HepG2 (cell line): Measurements from ENCODE around the gene LUC7L. TPM values are rescaled to one million over a fixed set of nuclear protein-coding genes. Genes with fewer than 3 reads are reported as not detected.

Source experiments
- ARHGAP35 ChIP-seq: sonication (generic); formaldehyde crosslinking; IDR thresholded peaks from 2 replicates; pipeline ENCODE4 v1.9.0; 2022; ENCODE audit warnings: mild to moderate bottlenecking, inconsistent platforms, moderate library complexity, missing genetic modification reagents, borderline replicate concordance
- KLF11 ChIP-seq: IDR thresholded peaks from 2 replicates; pipeline ENCODE4 v1.6.1; 2016; ENCODE audit warnings: missing compliant biosample characterization
- MEIS1 ChIP-seq: sonication (generic); formaldehyde crosslinking; IDR thresholded peaks from 2 replicates; pipeline ENCODE4 v1.9.0; 2021; ENCODE audit warnings: mild to moderate bottlenecking, missing genetic modification reagents, moderate library complexity, borderline replicate concordance
- POGZ ChIP-seq: sonication (generic); formaldehyde crosslinking; IDR thresholded peaks from 2 replicates; pipeline ENCODE4 v1.4.0; 2020; ENCODE audit warnings: mild to moderate bottlenecking, missing genetic modification reagents
- PTBP1 ChIP-seq: fragments of 200-400 bp; formaldehyde crosslinking; IDR thresholded peaks from 2 replicates; pipeline ENCODE4 v1.6.1; 2018; ENCODE audit warnings: low read length, low read depth; ENCODE audit not compliant: poor library complexity, severe bottlenecking
- ZNF251 ChIP-seq: sonication (generic); formaldehyde crosslinking; IDR thresholded peaks from 2 replicates; pipeline ENCODE4 v1.9.0; 2021; ENCODE audit warnings: mild to moderate bottlenecking, missing genetic modification reagents
- ZNF558 ChIP-seq: sonication (generic); formaldehyde crosslinking; IDR thresholded peaks from 2 replicates; pipeline ENCODE4 v1.9.0; 2022; ENCODE audit warnings: mild to moderate bottlenecking, missing genetic modification reagents, borderline replicate concordance
- ZNF660 ChIP-seq: sonication (generic); formaldehyde crosslinking; IDR thresholded peaks from 2 replicates; pipeline ENCODE4 v1.5.1; 2020; ENCODE audit warnings: mild to moderate bottlenecking, low read depth, missing genetic modification reagents, borderline replicate concordance
- ZSCAN22 ChIP-seq: sonication (generic); formaldehyde crosslinking; IDR thresholded peaks from 2 replicates; pipeline ENCODE4 v1.4.0; 2020; ENCODE audit warnings: mild to moderate bottlenecking, missing genetic modification reagents
- polyA plus RNA-seq, 8 experiments: library from polyadenylated mRNA; depleted of rRNA in 3 of 8; stranded (reverse) in 7 of 8; unstranded in 1 of 8; fragments of >200 nt; fragmentation: Illumina TruSeq in 4 of 8; extraction: Trizol in 4 of 8; gene quantifications; 2 replicates each; pipeline versions ENCODE4 v1.2.1 to v1.2.3, GENCODE V29; 2011 to 2016; ENCODE audit warnings: low read depth in 4 of 8, missing spikeins in 1 of 8, mixed read lengths in 1 of 8; ENCODE audit not compliant: insufficient read depth in 1 of 8
- total RNA-seq, 5 experiments: library from RNA; depleted of rRNA; stranded (reverse); fragments of >200 nt; fragmentation: Illumina TruSeq; extraction: Trizol; gene quantifications; 2 replicates each; pipeline ENCODE4 v1.2.3, GENCODE V29; 2016; ENCODE audit warnings: low read depth in 1 of 5
- TF ChIP-seq, protein P1 (sequence below): sonication (generic); formaldehyde crosslinking; IDR thresholded peaks from 2 replicates; pipeline ENCODE4 v1.8.0; 2022; ENCODE audit warnings: low read depth, missing genetic modification reagents
- TF ChIP-seq, protein P2 (sequence below): sonication (generic); formaldehyde crosslinking; IDR thresholded peaks from 2 replicates; pipeline ENCODE4 v1.8.1; 2023; ENCODE audit warnings: mild to moderate bottlenecking, inconsistent platforms, moderate library complexity, missing genetic modification reagents, borderline replicate concordance
- TF ChIP-seq, protein P3 (sequence below), 2 experiments: sonication (generic) in 1 of 2; formaldehyde crosslinking in 1 of 2; IDR thresholded peaks; 2 replicates each; pipeline versions ENCODE4 v1.5.1 to v1.6.1; 2011 to 2020; ENCODE audit warnings: borderline replicate concordance in 1 of 2, low read depth in 1 of 2, low read length in 1 of 2, mild to moderate bottlenecking in 1 of 2, missing genetic modification reagents in 1 of 2, moderate library complexity in 1 of 2
- TF ChIP-seq, protein P4 (sequence below): sonication (generic); formaldehyde crosslinking; IDR thresholded peaks from 2 replicates; pipeline ENCODE4 v1.9.0; 2021; ENCODE audit warnings: mild to moderate bottlenecking, missing genetic modification reagents

LUC7L gene
- total and polyA plus RNA-seq, 2 of the 13 experiments (the other 11 are each of a cell fraction or from before 2014, with no cell fraction given): 48.7 to 56.9 TPM

DNA sequence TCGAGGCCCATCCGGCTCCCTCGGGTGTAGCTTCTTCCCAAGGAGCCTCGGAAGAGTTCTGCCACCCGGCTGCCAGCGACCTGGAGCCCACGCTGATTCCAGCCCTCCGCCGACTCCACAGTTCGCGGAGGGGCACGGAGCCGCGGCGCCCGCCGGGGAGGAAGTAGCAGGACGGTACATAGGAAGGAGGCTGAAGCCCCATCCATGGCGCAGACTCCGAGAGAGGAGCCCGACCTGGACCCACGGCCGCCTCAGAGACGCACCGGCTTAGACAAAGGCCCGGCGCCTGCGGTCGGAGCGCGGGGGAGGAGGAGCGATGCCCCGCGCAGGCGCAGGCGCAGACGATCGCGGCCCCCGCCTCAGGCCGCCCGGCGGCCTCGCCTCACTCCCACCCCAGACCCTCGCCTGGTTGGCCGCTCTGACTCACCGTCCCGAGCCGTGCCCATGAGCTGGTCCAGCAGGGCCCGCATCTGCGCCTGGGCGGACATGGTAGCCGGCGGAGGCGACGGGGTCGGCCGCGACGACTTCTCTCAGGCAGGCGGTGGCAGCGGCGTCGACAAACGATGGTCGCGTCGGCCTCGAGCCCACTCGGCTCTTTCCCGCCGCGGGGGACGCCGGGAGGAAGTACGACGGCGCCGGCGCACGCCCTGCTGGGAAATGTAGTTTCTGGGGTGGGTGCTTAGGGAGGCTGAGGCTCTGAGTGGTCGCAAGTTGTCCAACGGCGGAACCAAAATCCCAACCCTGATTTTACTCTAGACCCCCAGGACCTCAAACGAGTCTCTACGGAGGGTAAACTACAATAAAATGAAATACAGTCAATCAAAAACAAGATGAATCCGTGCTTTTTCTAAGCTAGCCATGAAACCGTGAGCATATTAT lies at the start of gene LUC7L (continued):
- TF ChIP-seq, protein P1, sequence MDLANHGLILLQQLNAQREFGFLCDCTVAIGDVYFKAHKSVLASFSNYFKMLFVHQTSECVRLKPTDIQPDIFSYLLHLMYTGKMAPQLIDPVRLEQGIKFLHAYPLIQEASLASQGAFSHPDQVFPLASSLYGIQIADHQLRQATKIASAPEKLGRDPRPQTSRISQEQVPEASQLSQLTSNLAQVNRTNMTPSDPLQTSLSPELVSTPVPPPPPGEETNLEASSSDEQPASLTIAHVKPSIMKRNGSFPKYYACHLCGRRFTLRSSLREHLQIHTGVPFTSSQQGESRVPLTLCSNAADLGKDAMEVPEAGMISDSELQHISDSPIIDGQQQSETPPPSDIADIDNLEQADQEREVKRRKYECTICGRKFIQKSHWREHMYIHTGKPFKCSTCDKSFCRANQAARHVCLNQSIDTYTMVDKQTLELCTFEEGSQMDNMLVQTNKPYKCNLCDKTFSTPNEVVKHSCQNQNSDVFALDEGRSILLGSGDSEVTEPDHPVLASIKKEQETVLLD: peak; percentile 89
- TF ChIP-seq POGZ (peak; percentile 79; the same call in 1 of the 2 replicates), ZSCAN22 (CRISPR knock-in tag) (no peak), PTBP1 (no peak), ZNF251 (no peak), KLF11 (peak; percentile 70; the same call in 1 of the 2 replicates), ZNF558 (CRISPR knock-in tag) (peak; percentile 94; the same call in 1 of the 2 replicates), MEIS1 (CRISPR knock-in tag) (peak; percentile 78; the same call in 1 of the 2 replicates), ARHGAP35 (CRISPR knock-in tag) (peak; percentile 98), ZNF660 (CRISPR knock-in tag) (0 out of 2 replicates have a peak, but pooled peaks have one; percentile 43)
- TF ChIP-seq, protein P2, sequence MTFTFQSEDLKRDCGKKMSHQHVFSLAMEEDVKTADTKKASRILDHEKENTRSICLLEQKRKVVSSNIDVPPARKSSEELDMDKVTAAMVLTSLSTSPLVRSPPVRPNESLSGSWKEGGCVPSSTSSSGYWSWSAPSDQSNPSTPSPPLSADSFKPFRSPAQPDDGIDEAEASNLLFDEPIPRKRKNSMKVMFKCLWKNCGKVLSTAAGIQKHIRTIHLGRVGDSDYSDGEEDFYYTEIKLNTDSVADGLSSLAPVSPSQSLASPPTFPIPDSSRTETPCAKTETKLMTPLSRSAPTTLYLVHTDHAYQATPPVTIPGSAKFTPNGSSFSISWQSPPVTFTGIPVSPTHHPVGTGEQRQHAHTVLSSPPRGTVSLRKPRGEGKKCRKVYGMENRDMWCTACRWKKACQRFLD: peak; percentile 84
- TF ChIP-seq, protein P3, sequence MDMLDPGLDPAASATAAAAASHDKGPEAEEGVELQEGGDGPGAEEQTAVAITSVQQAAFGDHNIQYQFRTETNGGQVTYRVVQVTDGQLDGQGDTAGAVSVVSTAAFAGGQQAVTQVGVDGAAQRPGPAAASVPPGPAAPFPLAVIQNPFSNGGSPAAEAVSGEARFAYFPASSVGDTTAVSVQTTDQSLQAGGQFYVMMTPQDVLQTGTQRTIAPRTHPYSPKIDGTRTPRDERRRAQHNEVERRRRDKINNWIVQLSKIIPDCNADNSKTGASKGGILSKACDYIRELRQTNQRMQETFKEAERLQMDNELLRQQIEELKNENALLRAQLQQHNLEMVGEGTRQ (IDR thresholded peaks at IDR 0.05; ENCODE audit: low read depth, low read length): no peak
- TF ChIP-seq, protein P3 (CRISPR knock-in tag; IDR thresholded peaks at IDR 0.05; ENCODE audit: borderline replicate concordance): peak; percentile 45; the same call in 1 of the 2 replicates
- TF ChIP-seq, protein P4, sequence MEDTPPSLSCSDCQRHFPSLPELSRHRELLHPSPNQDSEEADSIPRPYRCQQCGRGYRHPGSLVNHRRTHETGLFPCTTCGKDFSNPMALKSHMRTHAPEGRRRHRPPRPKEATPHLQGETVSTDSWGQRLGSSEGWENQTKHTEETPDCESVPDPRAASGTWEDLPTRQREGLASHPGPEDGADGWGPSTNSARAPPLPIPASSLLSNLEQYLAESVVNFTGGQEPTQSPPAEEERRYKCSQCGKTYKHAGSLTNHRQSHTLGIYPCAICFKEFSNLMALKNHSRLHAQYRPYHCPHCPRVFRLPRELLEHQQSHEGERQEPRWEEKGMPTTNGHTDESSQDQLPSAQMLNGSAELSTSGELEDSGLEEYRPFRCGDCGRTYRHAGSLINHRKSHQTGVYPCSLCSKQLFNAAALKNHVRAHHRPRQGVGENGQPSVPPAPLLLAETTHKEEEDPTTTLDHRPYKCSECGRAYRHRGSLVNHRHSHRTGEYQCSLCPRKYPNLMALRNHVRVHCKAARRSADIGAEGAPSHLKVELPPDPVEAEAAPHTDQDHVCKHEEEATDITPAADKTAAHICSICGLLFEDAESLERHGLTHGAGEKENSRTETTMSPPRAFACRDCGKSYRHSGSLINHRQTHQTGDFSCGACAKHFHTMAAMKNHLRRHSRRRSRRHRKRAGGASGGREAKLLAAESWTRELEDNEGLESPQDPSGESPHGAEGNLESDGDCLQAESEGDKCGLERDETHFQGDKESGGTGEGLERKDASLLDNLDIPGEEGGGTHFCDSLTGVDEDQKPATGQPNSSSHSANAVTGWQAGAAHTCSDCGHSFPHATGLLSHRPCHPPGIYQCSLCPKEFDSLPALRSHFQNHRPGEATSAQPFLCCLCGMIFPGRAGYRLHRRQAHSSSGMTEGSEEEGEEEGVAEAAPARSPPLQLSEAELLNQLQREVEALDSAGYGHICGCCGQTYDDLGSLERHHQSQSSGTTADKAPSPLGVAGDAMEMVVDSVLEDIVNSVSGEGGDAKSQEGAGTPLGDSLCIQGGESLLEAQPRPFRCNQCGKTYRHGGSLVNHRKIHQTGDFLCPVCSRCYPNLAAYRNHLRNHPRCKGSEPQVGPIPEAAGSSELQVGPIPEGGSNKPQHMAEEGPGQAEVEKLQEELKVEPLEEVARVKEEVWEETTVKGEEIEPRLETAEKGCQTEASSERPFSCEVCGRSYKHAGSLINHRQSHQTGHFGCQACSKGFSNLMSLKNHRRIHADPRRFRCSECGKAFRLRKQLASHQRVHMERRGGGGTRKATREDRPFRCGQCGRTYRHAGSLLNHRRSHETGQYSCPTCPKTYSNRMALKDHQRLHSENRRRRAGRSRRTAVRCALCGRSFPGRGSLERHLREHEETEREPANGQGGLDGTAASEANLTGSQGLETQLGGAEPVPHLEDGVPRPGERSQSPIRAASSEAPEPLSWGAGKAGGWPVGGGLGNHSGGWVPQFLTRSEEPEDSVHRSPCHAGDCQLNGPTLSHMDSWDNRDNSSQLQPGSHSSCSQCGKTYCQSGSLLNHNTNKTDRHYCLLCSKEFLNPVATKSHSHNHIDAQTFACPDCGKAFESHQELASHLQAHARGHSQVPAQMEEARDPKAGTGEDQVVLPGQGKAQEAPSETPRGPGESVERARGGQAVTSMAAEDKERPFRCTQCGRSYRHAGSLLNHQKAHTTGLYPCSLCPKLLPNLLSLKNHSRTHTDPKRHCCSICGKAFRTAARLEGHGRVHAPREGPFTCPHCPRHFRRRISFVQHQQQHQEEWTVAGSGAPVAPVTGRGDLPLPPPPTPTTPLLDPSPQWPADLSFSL (CRISPR knock-in tag): no peak
